GM13976 (cell line): ENCODE measurements around the gene LSS.

Experiments used
- DNase-seq: peaks from one replicate; pipeline ENCODE4 v3.0.0; 2012; ENCODE audit warnings: low spot score
- CTCF ChIP-seq: IDR thresholded peaks from 2 replicates; pipeline ENCODE4 v1.5.1; 2012; ENCODE audit warnings: borderline replicate concordance, mild to moderate bottlenecking; ENCODE audit not compliant: insufficient read depth; ENCODE audit errors: extremely low read depth, missing control alignments, control extremely low read depth
- in situ Hi-C: fragments of 300-500 bp; cut with MboI; formaldehyde crosslinking; loops from one replicate; pipeline ENCODE4 v1.12.0; 2022; ENCODE audit warnings: low sequenced_read_pairs, mixed read lengths, inconsistent platforms; ENCODE audit not compliant: unreplicated experiment

LSS gene

GRCh38 chr21:46254208-46254975, 25.8 kb upstream of the LSS start:
- DNase-seq = peak; percentile 74
- in situ Hi-C loops = no loop called here
- no peak for TF ChIP-seq CTCF

GRCh38 chr21:46253610-46254124, 25.1 kb upstream of the LSS start:
- in situ Hi-C loops = no loop called here
- no peak for TF ChIP-seq CTCF
- DNase-seq = peak; percentile 62

- TF ChIP-seq CTCF = no peak
- in situ Hi-C loops = no loop called here
- DNase-seq = no peak
These were observed 24.3 kb upstream of the LSS start for GRCh38 chr21:46252840-46253239.

GRCh38 chr21:46250146-46250725, 21.7 kb upstream of the LSS start:
- no peak for DNase-seq
- in situ Hi-C loops = no loop called here

GRCh38 chr21:46248827-46249226, 20.3 kb upstream of the LSS start:
- TF ChIP-seq CTCF = no peak
- DNase-seq = no peak
- in situ Hi-C loops = no loop called here

More at GRCh38 chr21:46250146-46250725, 21.7 kb upstream of the LSS start:
- TF ChIP-seq CTCF = no peak

GRCh38 chr21:46248422-46248782, 19.8 kb upstream of the LSS start:
- in situ Hi-C loops = no loop called here
- no peak for DNase-seq
- TF ChIP-seq CTCF = no peak
